M059J (cell line): ENCODE measurements around the gene SYNPO2L. TPM values are rescaled to one million over a fixed set of nuclear protein-coding genes. Genes with fewer than 3 reads are reported as not detected.
A peak's percentile ranks its signal among the peaks of the same experiment; 100 is the strongest.
"Not testable (repeated sequence)": the region's sequence is repeated elsewhere in the genome, so short reads cannot be mapped to it uniquely, and the experiment has no call there.

Experiments
- DNase-seq: peaks from one replicate; pipeline ENCODE4 v3.0.0-alpha.2; 2012; ENCODE audit warnings: low read depth
- total RNA-seq: library from RNA; depleted of rRNA; stranded (reverse); fragments of >200 nt; shearing (Covaris generic); gene quantifications from 2 replicates; pipeline ENCODE4 v1.2.3, GENCODE V29; 2014

The SYNPO2L gene
- total RNA-seq, 1 experiment from 2014 or later = not detected

GRCh38 chr10:73648975-73649829 is 6.6 kb downstream of the SYNPO2L start:
- DNase-seq = peak; percentile 47

DNA sequence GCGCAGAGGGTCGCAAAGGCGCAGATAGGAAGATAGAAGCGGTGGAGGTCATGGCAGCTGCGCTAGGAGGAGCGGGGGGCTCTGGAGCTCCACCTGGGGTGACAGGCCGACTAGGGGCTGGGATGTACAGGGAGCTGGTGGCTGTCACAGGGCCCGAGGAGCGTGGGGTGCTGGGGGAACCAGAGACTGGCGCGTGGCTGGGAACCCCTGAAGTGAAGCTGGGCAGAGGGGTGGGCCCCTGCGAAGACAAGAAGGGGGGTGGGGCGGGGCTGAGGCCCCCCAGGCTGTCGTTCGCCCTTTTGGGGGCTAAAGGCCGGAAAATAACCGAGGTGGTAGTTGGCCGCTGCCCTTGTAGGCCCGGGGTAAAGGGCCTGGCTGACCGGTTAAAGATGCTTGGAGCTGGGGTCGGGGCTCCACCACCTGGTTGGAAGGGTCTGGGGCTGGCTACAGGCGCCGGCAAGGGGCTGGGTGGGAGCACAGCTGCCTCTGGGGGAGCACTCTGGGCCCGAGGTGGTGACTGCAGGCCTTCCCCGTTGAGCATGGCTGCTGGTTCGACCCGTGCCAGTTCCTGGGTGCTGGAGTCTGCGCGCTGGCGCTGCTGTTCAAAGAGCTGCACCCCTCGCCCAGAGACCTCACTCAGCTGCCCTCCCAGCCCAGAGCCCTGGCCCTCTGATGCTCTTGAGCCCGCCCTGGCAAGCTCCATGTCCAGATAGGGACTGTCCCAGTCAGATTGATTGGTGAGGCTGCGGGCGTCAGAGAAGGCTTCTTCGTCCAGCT is 7.8 kb downstream of the SYNPO2L start:
- no peak for DNase-seq

DNA sequence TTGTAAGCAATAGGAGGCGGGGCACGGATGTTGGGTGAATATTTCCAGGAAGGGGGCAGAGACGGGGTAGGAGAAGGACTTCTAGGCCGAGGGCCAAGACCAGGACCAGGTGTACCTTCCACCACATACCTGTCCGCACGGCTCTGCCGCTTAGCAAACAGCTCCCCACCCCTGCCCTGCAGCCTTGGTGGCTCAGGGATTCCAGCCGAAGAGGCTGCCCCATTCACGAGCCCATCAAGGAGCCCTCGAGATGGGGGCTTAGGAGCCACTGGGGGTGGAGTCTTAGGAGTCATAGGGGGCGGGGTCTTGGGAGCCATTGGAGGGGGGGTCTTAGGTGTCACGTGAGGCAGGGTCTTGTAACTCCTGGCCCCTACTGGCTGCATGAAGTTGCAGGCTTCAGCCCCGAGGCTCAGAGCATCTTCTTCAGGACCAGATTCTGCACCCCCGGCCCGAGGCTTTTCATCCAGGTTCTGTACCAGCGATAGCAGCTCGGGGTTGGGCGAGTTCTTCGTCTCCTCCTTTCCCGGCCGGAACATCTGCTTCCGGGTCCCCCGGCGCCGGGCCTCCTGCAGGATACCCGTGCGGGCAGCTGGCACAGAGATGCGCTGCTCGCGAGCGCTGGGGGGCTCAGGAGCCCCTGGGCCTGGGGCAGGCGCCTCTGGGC is 8.5 kb downstream of the SYNPO2L start:
- no peak for DNase-seq

DNA sequence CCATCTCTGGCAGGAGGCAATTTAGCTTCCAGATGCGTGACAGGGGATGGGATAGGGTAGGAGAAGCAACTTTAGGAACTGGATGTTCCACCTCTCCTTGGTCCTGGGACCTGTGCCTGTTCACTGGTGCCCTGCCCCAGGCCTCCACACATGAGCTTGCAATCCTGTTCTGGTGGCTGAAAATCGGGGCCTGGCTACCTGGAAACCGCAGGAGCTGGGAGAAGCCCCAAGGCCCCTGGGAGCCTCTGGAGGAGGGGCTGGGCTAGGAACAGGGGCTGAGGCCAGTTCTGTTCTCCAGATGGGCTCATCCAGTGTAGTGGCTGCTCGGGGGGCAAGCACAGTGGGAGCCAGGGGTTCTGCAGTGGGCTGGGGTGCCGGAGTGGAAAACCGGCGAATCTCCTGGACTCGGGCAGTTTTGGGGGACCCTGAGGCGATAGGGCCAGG is 9.2 kb downstream of the SYNPO2L start:
- no peak for DNase-seq

GRCh38 chr10:73645251-73645650 is 10.6 kb downstream of the SYNPO2L start:
- no peak for DNase-seq

DNA sequence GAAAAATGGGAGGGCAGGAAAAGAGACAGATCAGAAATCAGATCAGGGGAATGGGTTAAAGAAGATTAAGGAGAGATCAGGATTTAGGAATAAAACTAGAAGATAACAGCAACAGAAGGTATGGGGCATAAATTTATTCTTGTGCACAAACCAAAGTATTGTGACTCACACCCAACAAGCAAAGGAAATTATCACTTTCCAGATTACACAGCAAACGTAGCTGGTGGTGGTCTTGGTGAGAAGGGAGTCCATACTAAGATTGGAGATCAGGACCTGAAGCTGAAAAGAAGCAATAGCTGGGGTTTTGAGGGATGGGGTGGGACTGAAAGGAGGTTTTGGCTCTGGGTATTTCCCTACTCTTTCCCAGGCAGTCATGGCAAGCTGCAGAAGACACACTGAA is 11.1 kb downstream of the SYNPO2L start:
- no peak for DNase-seq

DNA sequence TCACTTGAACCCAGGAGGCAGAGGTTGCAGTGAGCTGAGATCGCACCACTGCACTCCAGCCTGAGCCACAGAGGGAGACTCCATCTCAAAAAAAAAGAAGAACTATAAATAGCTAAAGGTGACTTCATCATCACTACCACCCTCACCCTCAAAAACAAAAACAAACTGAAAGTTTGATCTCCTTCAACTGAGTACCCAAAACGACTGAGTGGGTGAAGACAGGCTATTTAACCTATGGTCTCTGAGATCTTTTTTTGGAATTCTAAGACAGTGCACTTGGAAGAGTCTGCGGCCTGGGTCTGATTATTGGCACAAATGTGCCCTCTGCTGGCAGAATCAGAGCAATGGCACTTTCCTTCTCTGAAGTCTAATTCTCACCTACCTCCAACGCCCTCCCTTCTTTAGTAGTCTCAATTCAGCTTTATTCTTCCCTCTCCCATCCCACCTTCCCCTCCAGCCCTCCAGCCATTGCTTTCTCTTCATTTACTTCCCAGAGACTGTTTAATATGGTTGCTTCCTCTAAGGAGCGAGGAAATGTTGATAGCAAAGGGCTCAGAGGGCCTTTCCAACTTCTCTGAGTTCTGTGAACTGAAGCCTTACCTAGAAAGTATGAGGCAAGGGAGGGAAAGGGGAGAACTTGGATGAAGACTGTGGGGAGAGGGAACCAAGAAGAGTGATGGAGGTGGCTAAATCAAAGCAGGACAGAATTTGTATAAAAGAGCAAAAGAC is 11.7 kb downstream of the SYNPO2L start:
- DNase-seq = peak; percentile 65

- DNase-seq = no peak
Measured at GRCh38 chr10:73643362-73643761, 12.5 kb downstream of the SYNPO2L start.

- peak; percentile 61 for DNase-seq
Measured at GRCh38 chr10:73641328-73642060, 14.3 kb downstream of the SYNPO2L start, which contains the start of gene MYOZ1. MYOZ1 (minus strand) TSS chr10:73641474; CDS start chr10:73640017, 1,457 bp downstream.

GRCh38 chr10:73639286-73639685 is 16.5 kb downstream of the SYNPO2L start:
- no peak for DNase-seq

GRCh38 chr10:73635781-73636180 is 20.0 kb downstream of the SYNPO2L start:
- no peak for DNase-seq

- DNase-seq = no peak
Measured at GRCh38 chr10:73634421-73634820, 21.4 kb downstream of the SYNPO2L start.

DNA sequence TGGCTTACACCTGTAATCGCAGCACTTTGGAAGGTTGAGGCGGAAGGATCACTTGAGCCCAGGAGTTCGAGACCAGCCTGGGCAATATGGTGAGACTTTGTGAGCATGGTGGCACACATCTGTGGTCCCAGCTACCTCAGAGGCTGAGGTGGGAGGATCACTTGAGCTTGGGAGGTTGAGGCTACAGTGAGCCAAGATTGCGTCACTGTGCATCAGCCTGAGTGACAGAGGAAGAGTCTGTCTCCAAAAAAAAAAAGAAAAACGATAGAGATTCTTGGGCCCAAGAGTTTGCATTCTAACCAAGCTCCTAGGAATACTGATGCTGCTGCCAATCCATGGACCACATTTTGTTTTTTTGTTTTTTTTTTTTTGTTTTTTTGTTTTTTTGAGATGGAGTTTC is 26.7 kb downstream of the SYNPO2L start:
- DNase-seq = no peak

DNA sequence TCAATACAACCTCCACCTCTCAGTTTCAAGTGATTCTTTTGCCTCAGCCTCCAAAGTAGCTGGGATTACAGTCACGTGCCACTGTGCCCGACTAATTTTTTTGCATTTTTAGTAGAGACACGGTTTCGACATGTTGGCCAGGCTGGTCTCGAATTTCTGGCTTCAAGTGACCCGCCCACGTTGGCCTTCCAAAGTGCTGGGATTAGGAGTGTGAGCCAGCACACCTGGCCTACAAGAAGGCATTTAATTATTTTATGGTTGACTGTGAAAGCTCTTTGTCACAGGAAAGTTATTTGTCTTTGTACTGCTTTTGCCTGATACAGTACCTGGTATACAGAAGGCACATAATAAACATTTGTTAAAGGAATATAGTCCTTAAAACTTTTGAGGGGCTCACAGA is 27.4 kb downstream of the SYNPO2L start:
- no peak for DNase-seq

GRCh38 chr10:73627300-73627699 is 28.5 kb downstream of the SYNPO2L start:
- DNase-seq = no peak

- DNase-seq = peak; percentile 98
Measured at GRCh38 chr10:73625884-73626752, 29.7 kb downstream of the SYNPO2L start.

GRCh38 chr10:73625004-73625883 is 30.6 kb downstream of the SYNPO2L start:
- DNase-seq = peak; percentile 59

DNA sequence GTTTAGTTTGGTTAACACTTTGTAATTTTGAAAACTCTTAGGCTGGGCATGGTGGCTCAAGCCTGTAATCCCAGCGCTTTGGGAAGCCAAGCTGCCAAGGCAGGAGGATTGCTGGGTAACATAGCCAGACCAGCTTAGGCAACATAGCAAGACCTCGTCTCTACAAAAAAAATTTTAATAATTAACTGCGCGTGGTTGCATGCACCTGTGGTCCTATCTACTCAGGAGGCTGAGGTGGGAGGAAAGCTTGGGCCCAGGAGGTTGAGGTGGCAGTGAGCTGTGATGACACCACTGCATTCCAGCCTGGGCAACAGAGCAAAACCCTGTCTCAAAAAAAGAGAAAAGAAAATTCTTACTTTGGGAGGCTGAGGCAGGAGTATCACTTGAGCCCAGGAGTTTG is 32.8 kb downstream of the SYNPO2L start:
- DNase-seq = no peak

DNA sequence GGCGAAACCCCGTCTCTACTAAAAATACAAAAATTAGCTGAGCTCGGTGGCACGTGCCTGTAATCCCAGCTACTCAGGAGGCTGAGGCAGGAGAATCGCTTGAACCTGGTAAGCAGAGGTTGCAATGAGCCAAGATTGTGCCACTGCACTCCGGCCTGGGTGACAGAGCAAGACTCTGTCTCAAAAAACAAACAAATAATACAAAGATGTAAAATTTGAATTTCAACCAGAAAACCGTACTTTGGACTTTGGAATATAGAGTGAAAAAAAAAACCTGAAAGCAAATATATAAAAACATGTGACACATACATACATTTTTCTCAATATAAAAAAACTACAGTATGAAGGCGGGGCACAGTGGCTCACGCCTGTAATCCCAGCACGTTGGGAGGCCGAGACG is 34.9 kb downstream of the SYNPO2L start:
- DNase-seq = not testable (repeated sequence)
